Hematopoietic multipotent progenitor cell treated with erythropoietin and hydrocortisone succinate and interleukin-3 and kit ligand, for 6 days (in vitro differentiated cells): ENCODE data around the gene ALDH4A1.
A peak's percentile ranks its signal among the peaks of the same experiment; 100 is the strongest.
"Not testable (repeated sequence)": the region's sequence is repeated elsewhere in the genome, so short reads cannot be mapped to it uniquely, and the experiment has no call there.

Source experiments
- DNase-seq: peaks from one replicate; pipeline ENCODE4 v3.0.0-alpha.2; 2015

ALDH4A1 gene

GRCh38 chr1:18875796-18876128 lies 26.6 kb downstream of the ALDH4A1 start:
- DNase-seq = no peak

GRCh38 chr1:18875107-18875795 lies 27.1 kb downstream of the ALDH4A1 start:
- DNase-seq = peak; percentile 84

- no peak for DNase-seq
These were observed 27.8 kb downstream of the ALDH4A1 start for GRCh38 chr1:18874600-18874999.

GRCh38 chr1:18874036-18874435 lies 28.3 kb downstream of the ALDH4A1 start:
- no peak for DNase-seq

- no peak for DNase-seq
These were observed 30.2 kb downstream of the ALDH4A1 start for GRCh38 chr1:18872071-18872611.

GRCh38 chr1:18871401-18872070 lies 30.8 kb downstream of the ALDH4A1 start:
- no peak for DNase-seq

GRCh38 chr1:18870957-18871356 lies 31.4 kb downstream of the ALDH4A1 start:
- no peak for DNase-seq

GRCh38 chr1:18870595-18870865 lies 31.8 kb downstream of the ALDH4A1 start:
- DNase-seq = not testable (repeated sequence)

GRCh38 chr1:18869847-18870594 lies 32.3 kb downstream of the ALDH4A1 start:
- DNase-seq = no peak

- no peak for DNase-seq
These were observed 33.4 kb downstream of the ALDH4A1 start for GRCh38 chr1:18868801-18869424.

- no peak for DNase-seq
These were observed 34.0 kb downstream of the ALDH4A1 start for GRCh38 chr1:18868354-18868753.

- DNase-seq = no peak
These were observed 35.5 kb downstream of the ALDH4A1 start for GRCh38 chr1:18866846-18867245.

GRCh38 chr1:18866314-18866713 lies 36.0 kb downstream of the ALDH4A1 start:
- no peak for DNase-seq

GRCh38 chr1:18865176-18865575 lies 37.2 kb downstream of the ALDH4A1 start:
- DNase-seq = no peak

- DNase-seq = no peak
These were observed 40.8 kb downstream of the ALDH4A1 start for GRCh38 chr1:18861590-18861989.

- DNase-seq = no peak
These were observed 41.3 kb downstream of the ALDH4A1 start for GRCh38 chr1:18861082-18861481.

GRCh38 chr1:18859560-18859959 lies 42.8 kb downstream of the ALDH4A1 start, which contains the start of gene TAS1R2:
TAS1R2 (minus strand) TSS chr1:18859660; CDS start chr1:18859660, 0 bp downstream.
- DNase-seq = no peak

- DNase-seq = no peak
These were observed 44.2 kb downstream of the ALDH4A1 start for GRCh38 chr1:18858070-18858688.

- no peak for DNase-seq
These were observed 45.9 kb downstream of the ALDH4A1 start for GRCh38 chr1:18856435-18856834.

- DNase-seq = no peak
These were observed 46.8 kb downstream of the ALDH4A1 start for GRCh38 chr1:18855573-18855972.

GRCh38 chr1:18854331-18855025 lies 47.9 kb downstream of the ALDH4A1 start:
- DNase-seq = no peak

- no peak for DNase-seq
These were observed 49.9 kb downstream of the ALDH4A1 start for GRCh38 chr1:18852501-18852900.
